K562 (cell line): ENCODE measurements around the gene KLHL33. TPM values are rescaled to one million over a fixed set of nuclear protein-coding genes. Genes with fewer than 3 reads are reported as not detected.

ENCODE experiments used
- ATF7 ChIP-seq: fragments of 450-650 bp; IDR thresholded peaks from 2 replicates; pipeline ENCODE4 v1.7.1; 2014; ENCODE audit warnings: mild to moderate bottlenecking, moderate library complexity
- BHLHE40 ChIP-seq: IDR thresholded peaks from 2 replicates; pipeline ENCODE4 v1.6.1; 2011; ENCODE audit warnings: low read length, improper control_type of control experiment
- CBX3 ChIP-seq, 2 experiments: IDR thresholded peaks; 1 replicate in 1 of 2; 2 replicates in 1 of 2; pipeline ENCODE4 v1.6.1; 2012; ENCODE audit warnings: inconsistent platforms in 2 of 2, low read length in 2 of 2, borderline replicate concordance in 1 of 2, control low read depth in 1 of 2
- CXXC5 ChIP-seq: fragments of 250-450 bp; sonication (Bioruptor Pico); IDR thresholded peaks from 2 replicates; pipeline ENCODE4 v1.8.0; 2022; ENCODE audit warnings: inconsistent platforms, mild to moderate bottlenecking, moderate library complexity
- EP300 ChIP-seq: IDR thresholded peaks from 2 replicates; pipeline ENCODE4 v1.6.1; 2012; ENCODE audit warnings: low read length, improper control_type of control experiment
- FOXA3 ChIP-seq, 2 experiments: fragments of 450-650 bp in 1 of 2; sonication (generic) in 1 of 2; formaldehyde crosslinking; IDR thresholded peaks in 1 of 2; conservative IDR thresholded peaks in 1 of 2; 2 replicates each; pipeline versions ENCODE4 v1.4.0 to v1.8.0; 2020 to 2022; ENCODE audit warnings: mild to moderate bottlenecking in 2 of 2, missing genetic modification reagents in 1 of 2
- GTF2E2 ChIP-seq: fragments of 200-800 bp; sonication (Bioruptor generic); IDR thresholded peaks from 2 replicates; pipeline ENCODE4 v1.6.1; 2016; ENCODE audit warnings: missing genetic modification characterization, missing compliant biosample characterization
- NEUROD1 ChIP-seq: fragments of 150-350 bp; IDR thresholded peaks from 2 replicates; pipeline ENCODE4 v1.6.1; 2014; ENCODE audit warnings: borderline replicate concordance, low read length, low read depth; ENCODE audit not compliant: partially characterized antibody
- RBFOX2 ChIP-seq: fragments of 200-400 bp; formaldehyde crosslinking; IDR thresholded peaks from 2 replicates; pipeline ENCODE4 v1.6.1; 2017; ENCODE audit warnings: low read depth, mild to moderate bottlenecking, low read length, moderate library complexity
- YY1 ChIP-seq, 3 experiments: IDR thresholded peaks; 2 replicates each; pipeline ENCODE4 v1.6.1; 2011; ENCODE audit warnings: low read length in 2 of 3, mild to moderate bottlenecking in 2 of 3, moderate library complexity in 2 of 3, borderline replicate concordance in 1 of 3, control low read depth in 1 of 3, low read depth in 1 of 3; ENCODE audit not compliant: insufficient read depth in 3 of 3, insufficient replicate concordance in 2 of 3, control insufficient read depth in 1 of 3, insufficient read length in 1 of 3; ENCODE audit errors: extremely low read depth in 1 of 3
- ZNF316 ChIP-seq: fragments of 450-650 bp; IDR thresholded peaks from 2 replicates; pipeline ENCODE4 v1.6.1; 2016
- ZNF551 ChIP-seq: fragments of 250-450 bp; sonication (Bioruptor Pico); IDR thresholded peaks from 2 replicates; pipeline ENCODE4 v1.5.0; 2021; ENCODE audit warnings: mild to moderate bottlenecking, moderate library complexity
- ZNF644 ChIP-seq: fragments of 200-800 bp; sonication (Bioruptor generic); IDR thresholded peaks from 2 replicates; pipeline ENCODE4 v1.6.1; 2016; ENCODE audit warnings: low read depth, missing genetic modification characterization, missing compliant biosample characterization
- polyA plus RNA-seq, 8 experiments: library from polyadenylated mRNA; depleted of rRNA in 4 of 8; stranded (reverse) in 5 of 8; unstranded in 3 of 8; fragments of >200 nt; fragmentation: Nextera tagmentation in 2 of 8; fragmentation: Illumina TruSeq in 1 of 8; extraction: Ambion mirVana in 2 of 8; extraction: Trizol in 1 of 8; gene quantifications; 2 replicates each; pipeline versions ENCODE4 v1.2.1 to v1.2.3, GENCODE V29; 2011 to 2014; ENCODE audit warnings: inconsistent platforms in 1 of 8, missing spikeins in 1 of 8
- total RNA-seq, 7 experiments: library from RNA; depleted of rRNA in 6 of 7; stranded (reverse); fragments of >200 nt in 6 of 7; fragmentation: Illumina TruSeq in 2 of 7; extraction: Trizol in 2 of 7; gene quantifications; 2 replicates each; pipeline versions ENCODE4 v1.2.1 to v1.2.3, GENCODE V29; 2011 to 2021; ENCODE audit warnings: low replicate concordance in 1 of 7
- TF ChIP-seq, protein P1 (sequence below): fragments of 450-650 bp; formaldehyde crosslinking; IDR thresholded peaks from 2 replicates; pipeline ENCODE4 v1.4.0; 2020; ENCODE audit warnings: mild to moderate bottlenecking, mixed read lengths
- TF ChIP-seq, protein P2 (sequence below): fragments of 450-650 bp; conservative IDR thresholded peaks from 2 replicates; pipeline ENCODE4 v1.6.1; 2016; ENCODE audit warnings: missing genetic modification characterization, low read depth, mild to moderate bottlenecking, missing compliant biosample characterization, moderate library complexity
- TF ChIP-seq, protein P3 (sequence below): sonication (generic); formaldehyde crosslinking; IDR thresholded peaks from 2 replicates; pipeline ENCODE4 v1.8.0; 2022; ENCODE audit warnings: missing genetic modification reagents, mild to moderate bottlenecking, moderate library complexity, borderline replicate concordance
- TF ChIP-seq, protein P4 (sequence below): IDR thresholded peaks from 2 replicates; pipeline ENCODE4 v1.6.1; 2014; ENCODE audit warnings: antibody characterized with exemption
- TF ChIP-seq, protein P5 (sequence below): fragments of 250-450 bp; sonication (Bioruptor Pico); IDR thresholded peaks from 2 replicates; pipeline ENCODE4 v1.5.0; 2022; ENCODE audit warnings: mild to moderate bottlenecking

KLHL33 gene
- total and polyA plus RNA-seq, 9 of the 15 experiments (the other 6 are each of a cell fraction or from before 2014, with no cell fraction given) = 0.04 to 0.27 (median 0.13) TPM; not detected in 6

DNA sequence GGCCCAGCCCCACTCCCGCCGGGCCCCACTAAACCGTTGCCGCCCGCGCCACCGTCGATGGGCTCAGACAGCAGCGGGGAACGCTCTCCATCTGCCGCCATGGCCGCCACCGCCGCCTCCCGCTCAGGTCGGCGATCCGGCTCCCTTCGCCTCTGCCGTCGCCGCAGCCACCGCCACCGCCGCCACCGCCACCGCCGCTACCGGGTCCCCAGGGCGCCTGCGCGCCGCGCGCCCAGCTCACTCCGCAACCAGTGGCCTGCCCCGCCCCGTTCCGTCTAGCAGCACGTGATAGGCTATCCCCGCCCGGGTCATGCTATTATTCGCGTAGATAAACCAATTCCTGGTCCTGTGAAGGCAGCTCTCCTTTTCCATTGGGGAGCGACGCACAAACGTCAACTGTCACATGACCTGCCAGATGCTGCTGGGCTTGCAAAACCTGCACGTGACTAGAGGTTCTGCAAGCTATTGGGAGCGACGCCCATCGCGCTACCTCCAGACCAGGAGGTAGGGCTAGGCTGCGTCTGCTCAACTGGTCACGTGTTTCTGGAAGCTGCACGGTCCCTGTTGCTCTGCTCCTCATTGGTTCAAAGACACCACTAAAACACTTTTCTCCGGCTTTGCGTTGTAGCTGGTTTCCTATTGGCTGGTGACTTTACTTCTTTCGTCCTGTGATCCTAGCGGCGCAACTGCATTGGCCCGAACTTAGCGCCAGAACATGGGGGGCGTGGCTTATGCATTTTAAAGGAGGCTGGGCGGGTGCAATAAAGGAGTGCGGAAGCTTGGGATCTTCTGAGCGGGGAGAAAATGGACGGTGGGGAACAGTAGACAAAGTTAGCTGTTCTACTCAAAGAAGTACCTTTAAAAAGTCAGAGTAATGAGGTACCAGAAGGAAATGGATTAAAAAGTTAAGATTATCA, 25.5 kb upstream of the KLHL33 start, which contains the start of gene PIP4P1 (continued):
- TF ChIP-seq, protein P1, sequence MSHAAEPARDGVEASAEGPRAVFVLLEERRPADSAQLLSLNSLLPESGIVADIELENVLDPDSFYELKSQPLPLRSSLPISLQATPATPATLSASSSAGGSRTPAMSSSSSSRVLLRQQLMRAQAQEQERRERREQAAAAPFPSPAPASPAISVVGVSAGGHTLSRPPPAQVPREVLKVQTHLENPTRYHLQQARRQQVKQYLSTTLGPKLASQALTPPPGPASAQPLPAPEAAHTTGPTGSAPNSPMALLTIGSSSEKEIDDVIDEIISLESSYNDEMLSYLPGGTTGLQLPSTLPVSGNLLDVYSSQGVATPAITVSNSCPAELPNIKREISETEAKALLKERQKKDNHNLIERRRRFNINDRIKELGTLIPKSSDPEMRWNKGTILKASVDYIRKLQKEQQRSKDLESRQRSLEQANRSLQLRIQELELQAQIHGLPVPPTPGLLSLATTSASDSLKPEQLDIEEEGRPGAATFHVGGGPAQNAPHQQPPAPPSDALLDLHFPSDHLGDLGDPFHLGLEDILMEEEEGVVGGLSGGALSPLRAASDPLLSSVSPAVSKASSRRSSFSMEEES (CRISPR knock-in tag) = peak; percentile 99
- peak; percentile 87 for TF ChIP-seq ATF7
- peak; percentile 82 for TF ChIP-seq ZNF316
- TF ChIP-seq CXXC5 (CRISPR knock-in tag) = peak; percentile 97
- peak; percentile 54 for TF ChIP-seq NEUROD1
- TF ChIP-seq, protein P2, sequence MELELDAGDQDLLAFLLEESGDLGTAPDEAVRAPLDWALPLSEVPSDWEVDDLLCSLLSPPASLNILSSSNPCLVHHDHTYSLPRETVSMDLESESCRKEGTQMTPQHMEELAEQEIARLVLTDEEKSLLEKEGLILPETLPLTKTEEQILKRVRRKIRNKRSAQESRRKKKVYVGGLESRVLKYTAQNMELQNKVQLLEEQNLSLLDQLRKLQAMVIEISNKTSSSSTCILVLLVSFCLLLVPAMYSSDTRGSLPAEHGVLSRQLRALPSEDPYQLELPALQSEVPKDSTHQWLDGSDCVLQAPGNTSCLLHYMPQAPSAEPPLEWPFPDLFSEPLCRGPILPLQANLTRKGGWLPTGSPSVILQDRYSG (tag) = 0 out of 2 replicates have a peak, but pooled peaks have one; percentile 54
- TF ChIP-seq GTF2E2 (tag) = no peak; the same call in 1 of the 2 replicates
- TF ChIP-seq, protein P3, sequence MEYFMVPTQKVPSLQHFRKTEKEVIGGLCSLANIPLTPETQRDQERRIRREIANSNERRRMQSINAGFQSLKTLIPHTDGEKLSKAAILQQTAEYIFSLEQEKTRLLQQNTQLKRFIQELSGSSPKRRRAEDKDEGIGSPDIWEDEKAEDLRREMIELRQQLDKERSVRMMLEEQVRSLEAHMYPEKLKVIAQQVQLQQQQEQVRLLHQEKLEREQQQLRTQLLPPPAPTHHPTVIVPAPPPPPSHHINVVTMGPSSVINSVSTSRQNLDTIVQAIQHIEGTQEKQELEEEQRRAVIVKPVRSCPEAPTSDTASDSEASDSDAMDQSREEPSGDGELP (CRISPR knock-in tag) = peak; percentile 96
- TF ChIP-seq, protein P4, sequence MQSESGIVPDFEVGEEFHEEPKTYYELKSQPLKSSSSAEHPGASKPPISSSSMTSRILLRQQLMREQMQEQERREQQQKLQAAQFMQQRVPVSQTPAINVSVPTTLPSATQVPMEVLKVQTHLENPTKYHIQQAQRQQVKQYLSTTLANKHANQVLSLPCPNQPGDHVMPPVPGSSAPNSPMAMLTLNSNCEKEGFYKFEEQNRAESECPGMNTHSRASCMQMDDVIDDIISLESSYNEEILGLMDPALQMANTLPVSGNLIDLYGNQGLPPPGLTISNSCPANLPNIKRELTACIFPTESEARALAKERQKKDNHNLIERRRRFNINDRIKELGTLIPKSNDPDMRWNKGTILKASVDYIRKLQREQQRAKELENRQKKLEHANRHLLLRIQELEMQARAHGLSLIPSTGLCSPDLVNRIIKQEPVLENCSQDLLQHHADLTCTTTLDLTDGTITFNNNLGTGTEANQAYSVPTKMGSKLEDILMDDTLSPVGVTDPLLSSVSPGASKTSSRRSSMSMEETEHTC = peak; percentile 66
- peak; percentile 35 for TF ChIP-seq EP300
- no peak for TF ChIP-seq FOXA3 (CRISPR knock-in tag; conservative IDR thresholded peaks at IDR 0.05 in 1 of 2, IDR thresholded peaks at IDR 0.05 in 1 of 2)
- TF ChIP-seq ZNF644 (tag) = peak; percentile 90
- TF ChIP-seq, protein P5, sequence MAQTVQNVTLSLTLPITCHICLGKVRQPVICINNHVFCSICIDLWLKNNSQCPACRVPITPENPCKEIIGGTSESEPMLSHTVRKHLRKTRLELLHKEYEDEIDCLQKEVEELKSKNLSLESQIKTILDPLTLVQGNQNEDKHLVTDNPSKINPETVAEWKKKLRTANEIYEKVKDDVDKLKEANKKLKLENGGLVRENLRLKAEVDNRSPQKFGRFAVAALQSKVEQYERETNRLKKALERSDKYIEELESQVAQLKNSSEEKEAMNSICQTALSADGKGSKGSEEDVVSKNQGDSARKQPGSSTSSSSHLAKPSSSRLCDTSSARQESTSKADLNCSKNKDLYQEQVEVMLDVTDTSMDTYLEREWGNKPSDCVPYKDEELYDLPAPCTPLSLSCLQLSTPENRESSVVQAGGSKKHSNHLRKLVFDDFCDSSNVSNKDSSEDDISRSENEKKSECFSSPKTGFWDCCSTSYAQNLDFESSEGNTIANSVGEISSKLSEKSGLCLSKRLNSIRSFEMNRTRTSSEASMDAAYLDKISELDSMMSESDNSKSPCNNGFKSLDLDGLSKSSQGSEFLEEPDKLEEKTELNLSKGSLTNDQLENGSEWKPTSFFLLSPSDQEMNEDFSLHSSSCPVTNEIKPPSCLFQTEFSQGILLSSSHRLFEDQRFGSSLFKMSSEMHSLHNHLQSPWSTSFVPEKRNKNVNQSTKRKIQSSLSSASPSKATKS (CRISPR knock-in tag) = no peak
- TF ChIP-seq BHLHE40 = peak; percentile 99
- peak; percentile 77 for TF ChIP-seq RBFOX2
- no peak for TF ChIP-seq ZNF551
- TF ChIP-seq CBX3 (IDR thresholded peaks at IDR 0.05; ENCODE audit: borderline replicate concordance in 1 of 2, low read length in 2 of 2) = peak in 1 of 2 experiments; percentile 57; a peak in 1 of 3 replicates
- peak in 2 of 3 experiments; percentile 17 to 83 for TF ChIP-seq YY1 (IDR thresholded peaks at IDR 0.05; ENCODE audit: borderline replicate concordance in 1 of 3, control insufficient read depth in 1 of 3, extremely low read depth in 1 of 3, insufficient read depth in 3 of 3, insufficient read length in 1 of 3, insufficient replicate concordance in 2 of 3, low read depth in 1 of 3, low read length in 2 of 3)
